ENCODE results near the gene TXNDC15.

The TXNDC15 gene

DNA sequence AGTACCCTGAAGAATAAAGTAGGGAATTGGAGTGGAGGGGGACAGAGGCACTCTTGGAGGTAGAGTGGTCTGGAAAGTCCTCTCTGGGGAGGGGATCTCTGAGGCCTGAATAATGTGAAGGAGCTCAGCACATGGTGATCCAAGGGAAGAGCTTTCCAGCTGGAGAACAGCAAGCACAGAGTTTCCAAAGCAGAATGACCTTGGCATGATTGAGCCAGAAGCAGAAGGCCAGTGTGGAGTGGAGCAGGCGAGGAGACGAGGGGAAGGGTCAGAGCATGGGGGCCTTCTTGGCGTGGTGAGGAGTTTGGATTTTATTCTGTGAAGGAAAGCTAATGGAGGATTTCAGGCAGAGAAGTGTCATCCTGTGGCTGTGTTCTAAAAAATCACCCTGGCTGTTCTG lies 39.1 kb downstream of the TXNDC15 start:
- H3K4me3 ChIP-seq (ENCODE audit: low read length) = no peak overlapping the region
- TF ChIP-seq, protein P1, sequence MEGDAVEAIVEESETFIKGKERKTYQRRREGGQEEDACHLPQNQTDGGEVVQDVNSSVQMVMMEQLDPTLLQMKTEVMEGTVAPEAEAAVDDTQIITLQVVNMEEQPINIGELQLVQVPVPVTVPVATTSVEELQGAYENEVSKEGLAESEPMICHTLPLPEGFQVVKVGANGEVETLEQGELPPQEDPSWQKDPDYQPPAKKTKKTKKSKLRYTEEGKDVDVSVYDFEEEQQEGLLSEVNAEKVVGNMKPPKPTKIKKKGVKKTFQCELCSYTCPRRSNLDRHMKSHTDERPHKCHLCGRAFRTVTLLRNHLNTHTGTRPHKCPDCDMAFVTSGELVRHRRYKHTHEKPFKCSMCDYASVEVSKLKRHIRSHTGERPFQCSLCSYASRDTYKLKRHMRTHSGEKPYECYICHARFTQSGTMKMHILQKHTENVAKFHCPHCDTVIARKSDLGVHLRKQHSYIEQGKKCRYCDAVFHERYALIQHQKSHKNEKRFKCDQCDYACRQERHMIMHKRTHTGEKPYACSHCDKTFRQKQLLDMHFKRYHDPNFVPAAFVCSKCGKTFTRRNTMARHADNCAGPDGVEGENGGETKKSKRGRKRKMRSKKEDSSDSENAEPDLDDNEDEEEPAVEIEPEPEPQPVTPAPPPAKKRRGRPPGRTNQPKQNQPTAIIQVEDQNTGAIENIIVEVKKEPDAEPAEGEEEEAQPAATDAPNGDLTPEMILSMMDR (IDR thresholded peaks at IDR 0.05; ENCODE audit: insufficient read depth, low read depth, low read length, missing control alignments) = no peak
- DNase-seq (ENCODE audit: low read depth) = no peak

DNA sequence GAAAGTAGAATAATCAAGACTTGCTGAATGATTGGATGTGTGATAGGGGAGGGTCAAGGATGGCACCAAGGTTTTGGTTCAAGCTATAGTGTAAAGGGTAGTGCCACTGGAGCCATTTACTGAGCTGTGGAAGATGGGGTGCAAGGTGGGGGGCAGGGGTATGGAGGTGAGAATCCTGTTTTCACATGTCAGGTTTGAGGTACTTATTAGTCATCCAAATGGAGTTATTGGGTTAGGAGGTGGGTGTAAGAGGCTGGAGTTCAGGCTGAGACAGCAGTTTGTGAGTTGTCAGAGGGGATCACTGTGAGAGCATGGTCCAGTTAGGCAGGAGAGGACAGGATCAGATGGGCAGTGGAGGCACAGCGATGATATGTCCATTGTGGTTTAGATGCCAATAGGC lies 39.6 kb downstream of the TXNDC15 start:
- H3K4me3 ChIP-seq (ENCODE audit: low read length) = no peak overlapping the region
- TF ChIP-seq, protein P1 (IDR thresholded peaks at IDR 0.05; ENCODE audit: insufficient read depth, low read depth, low read length, missing control alignments) = no peak
- DNase-seq (ENCODE audit: low read depth) = no peak

- TF ChIP-seq, protein P1 (IDR thresholded peaks at IDR 0.05; ENCODE audit: insufficient read depth, low read depth, low read length, missing control alignments) = peak; percentile 50
- no peak overlapping the region for H3K4me3 ChIP-seq (ENCODE audit: low read length)
- peak; percentile 32 for DNase-seq (ENCODE audit: low read depth)
These were observed 43.1 kb downstream of the TXNDC15 start for GRCh38 chr5:134917070-134917815.

GRCh38 chr5:134918861-134919260 lies 44.7 kb downstream of the TXNDC15 start:
- TF ChIP-seq, protein P1 (IDR thresholded peaks at IDR 0.05; ENCODE audit: insufficient read depth, low read depth, low read length, missing control alignments) = no peak
- no peak for DNase-seq (ENCODE audit: low read depth)
- H3K4me3 ChIP-seq (ENCODE audit: low read length) = no peak overlapping the region

DNA sequence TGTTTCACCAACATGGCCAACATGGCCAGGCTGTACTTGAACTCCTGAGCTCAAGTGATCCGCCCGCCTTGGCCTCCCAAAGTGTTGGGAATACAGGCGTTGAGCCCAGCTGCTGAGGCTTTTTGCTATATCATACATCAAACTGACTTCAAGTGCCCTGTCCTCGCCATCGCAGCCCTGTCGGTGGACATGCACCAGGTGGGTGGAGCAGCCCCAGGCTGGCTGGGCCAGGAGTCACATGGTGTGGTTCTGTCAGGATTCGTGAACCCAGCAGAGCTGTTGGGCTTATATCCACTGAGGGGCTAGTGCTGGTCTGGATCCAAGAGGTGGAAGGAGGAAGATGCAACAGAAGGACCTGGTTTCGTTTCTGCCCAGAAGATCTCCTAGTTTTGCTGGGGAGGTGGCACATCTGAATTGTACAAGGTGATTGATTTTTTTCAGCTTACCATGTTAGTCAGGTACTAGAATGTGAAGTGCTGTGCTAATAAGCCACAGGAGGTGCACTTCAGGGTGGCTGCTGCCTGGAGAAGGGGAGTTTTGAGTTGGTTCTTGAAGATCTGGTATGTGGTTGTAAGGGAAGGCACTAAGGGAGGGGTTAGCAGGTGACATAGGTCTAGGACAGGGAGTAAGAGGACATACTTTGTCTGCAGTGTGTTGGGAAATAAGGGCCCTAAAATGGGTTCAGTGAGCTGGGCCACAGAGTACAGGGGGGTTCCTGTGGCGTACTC lies 46.8 kb downstream of the TXNDC15 start:
- no peak overlapping the region for H3K4me3 ChIP-seq (ENCODE audit: low read length)
- TF ChIP-seq, protein P1 (IDR thresholded peaks at IDR 0.05; ENCODE audit: insufficient read depth, low read depth, low read length, missing control alignments) = no peak
- DNase-seq (ENCODE audit: low read depth) = no peak

GRCh38 chr5:134932508-134932907 lies 58.3 kb downstream of the TXNDC15 start:
- no peak for DNase-seq (ENCODE audit: low read depth)
- no peak overlapping the region for H3K4me3 ChIP-seq (ENCODE audit: low read length)
- TF ChIP-seq, protein P1 (IDR thresholded peaks at IDR 0.05; ENCODE audit: insufficient read depth, low read depth, low read length, missing control alignments) = no peak

Data from epithelial cell of esophagus (primary cell).